ENCODE results near the gene MAP3K20. TPM values are rescaled to one million over a fixed set of nuclear protein-coding genes. Genes with fewer than 3 reads are reported as not detected.

MAP3K20 gene
- total RNA-seq, 1 experiment from 2014 or later, result 44.5 TPM

GRCh38 chr2:173119944-173120343, 44.3 kb downstream of the MAP3K20 start:
- H3K4me1 Mint-ChIP-seq (ENCODE audit: low read depth, unreplicated experiment), result no peaks in the 10 kb centered on the region
- ChIA-PET POLR2A (no interaction called here), CTCF (no interaction called here)
- intact Hi-C loops (cut with micrococcal nuclease; ENCODE audit: unreplicated experiment), result no loop called here
- no peak overlapping the region for H3K4me3 Mint-ChIP-seq (ENCODE audit: unreplicated experiment)
- H3K36me3 Mint-ChIP-seq (ENCODE audit: insufficient read depth, unreplicated experiment), result no peaks in the 10 kb centered on the region
- H3K4me1 ChIP-seq, result no peaks in the 10 kb centered on the region
- no TSS peak for BruUV-seq (replicated peaks)
- no peaks in the 10 kb centered on the region for H3K27me3 ChIP-seq (replicated peaks; ENCODE audit: control insufficient read depth, insufficient read depth, low read length)
- no peaks in the 10 kb centered on the region for H3K27me3 Mint-ChIP-seq (ENCODE audit: insufficient read depth, unreplicated experiment)
- no peak for TF ChIP-seq CTCF (IDR thresholded peaks at IDR 0.05; ENCODE audit: insufficient read depth in 1 of 2, low read depth in 1 of 2, low read length in 1 of 2, severe bottlenecking in 1 of 2, unreplicated experiment in 1 of 2)
- H3K36me3 ChIP-seq (ENCODE audit: control insufficient read depth, insufficient read depth, low read length), result no peaks in the 10 kb centered on the region
- no peak for DNase-seq
- H3K9me3 ChIP-seq, result no peaks in the 10 kb centered on the region
- no peak overlapping the region for H3K4me3 ChIP-seq (ENCODE audit: low read depth, low read length)
- no peak overlapping the region for H3K27ac Mint-ChIP-seq (ENCODE audit: unreplicated experiment)
- peaks cover 5% of the 10 kb centered on the region for H3K9me3 Mint-ChIP-seq (ENCODE audit: unreplicated experiment)

GRCh38 chr2:173122936-173123335, 47.3 kb downstream of the MAP3K20 start:
- H3K36me3 ChIP-seq (ENCODE audit: control insufficient read depth, insufficient read depth, low read length), result no peaks in the 10 kb centered on the region
- Mint-ChIP-seq H3K9me3 (ENCODE audit: unreplicated experiment) (no peaks in the 10 kb centered on the region), H3K27ac (ENCODE audit: unreplicated experiment) (no peak overlapping the region), H3K36me3 (ENCODE audit: insufficient read depth, unreplicated experiment) (no peaks in the 10 kb centered on the region), H3K27me3 (ENCODE audit: insufficient read depth, unreplicated experiment) (no peaks in the 10 kb centered on the region), H3K4me3 (ENCODE audit: unreplicated experiment) (no peak overlapping the region), H3K4me1 (ENCODE audit: low read depth, unreplicated experiment) (no peaks in the 10 kb centered on the region)
- no peak overlapping the region for H3K4me3 ChIP-seq (ENCODE audit: low read depth, low read length)
- intact Hi-C loops (cut with micrococcal nuclease; ENCODE audit: unreplicated experiment), result no loop called here
- DNase-seq, result no peak
- TF ChIP-seq CTCF (IDR thresholded peaks at IDR 0.05; ENCODE audit: insufficient read depth in 1 of 2, low read depth in 1 of 2, low read length in 1 of 2, severe bottlenecking in 1 of 2, unreplicated experiment in 1 of 2), result no peak
- POLR2A ChIA-PET, result no interaction called here
- no peaks in the 10 kb centered on the region for H3K9me3 ChIP-seq
- no TSS peak for BruUV-seq (replicated peaks)
- CTCF ChIA-PET, result no interaction called here
- H3K27me3 ChIP-seq (replicated peaks; ENCODE audit: control insufficient read depth, insufficient read depth, low read length), result no peaks in the 10 kb centered on the region
- H3K4me1 ChIP-seq, result no peaks in the 10 kb centered on the region

- peak in 1 of 2 experiments; percentile 44 for DNase-seq
- no peak overlapping the region for H3K4me3 ChIP-seq (ENCODE audit: low read depth, low read length)
- no peak overlapping the region for H3K4me3 Mint-ChIP-seq (ENCODE audit: unreplicated experiment)
- peaks cover 3% of the 10 kb centered on the region for H3K36me3 Mint-ChIP-seq (ENCODE audit: insufficient read depth, unreplicated experiment)
- ChIA-PET CTCF (no interaction called here), POLR2A (no interaction called here)
- no peaks in the 10 kb centered on the region for H3K4me1 ChIP-seq
- H3K27me3 ChIP-seq (replicated peaks; ENCODE audit: control insufficient read depth, insufficient read depth, low read length), result no peaks in the 10 kb centered on the region
- no TSS peak for BruUV-seq (replicated peaks)
- H3K27ac Mint-ChIP-seq (ENCODE audit: unreplicated experiment), result peak overlapping the region; percentile 25
- H3K36me3 ChIP-seq (ENCODE audit: control insufficient read depth, insufficient read depth, low read length), result no peaks in the 10 kb centered on the region
- no peak for TF ChIP-seq CTCF (IDR thresholded peaks at IDR 0.05; ENCODE audit: insufficient read depth in 1 of 2, low read depth in 1 of 2, low read length in 1 of 2, severe bottlenecking in 1 of 2, unreplicated experiment in 1 of 2)
- no peaks in the 10 kb centered on the region for H3K9me3 ChIP-seq
- intact Hi-C loops (cut with micrococcal nuclease; ENCODE audit: unreplicated experiment), result no loop called here
- H3K4me1 Mint-ChIP-seq (ENCODE audit: low read depth, unreplicated experiment), result no peaks in the 10 kb centered on the region
- no peaks in the 10 kb centered on the region for H3K27me3 Mint-ChIP-seq (ENCODE audit: insufficient read depth, unreplicated experiment)
- no peaks in the 10 kb centered on the region for H3K9me3 Mint-ChIP-seq (ENCODE audit: unreplicated experiment)
These were observed 48.8 kb downstream of the MAP3K20 start for GRCh38 chr2:173124441-173124840.
